Kidney epithelial cell (primary cell): ENCODE results near the gene WDR91. TPM values are rescaled to one million over a fixed set of nuclear protein-coding genes. Genes with fewer than 3 reads are reported as not detected.

Experiments used
- DNase-seq: peaks from one replicate; pipeline ENCODE4 v3.0.0-alpha.2; 2010; ENCODE audit warnings: low read depth
- H3K27me3 ChIP-seq: 2 replicates; pipeline ENCODE4 v1.6.0; 2011; ENCODE audit warnings: low read length; ENCODE audit not compliant: control insufficient read depth, insufficient read depth
- H3K36me3 ChIP-seq: 2 replicates; pipeline ENCODE4 v1.5.1; 2011; ENCODE audit warnings: low read length; ENCODE audit not compliant: control insufficient read depth, insufficient read depth
- H3K4me3 ChIP-seq: 2 replicates; pipeline ENCODE4 v1.5.1; 2011; ENCODE audit warnings: low read depth, mild to moderate bottlenecking, control low read depth, low read length
- CTCF ChIP-seq: IDR thresholded peaks from 2 replicates; pipeline ENCODE4 v1.5.1; 2011; ENCODE audit warnings: mild to moderate bottlenecking, moderate library complexity, low read length, control low read depth, inconsistent platforms; ENCODE audit not compliant: insufficient read depth, poor library complexity, severe bottlenecking
- total RNA-seq: library from RNA; depleted of rRNA; stranded (reverse); fragments of >200 nt; gene quantifications from 2 replicates; pipeline ENCODE4 v1.2.3, GENCODE V29; 2015

The WDR91 gene
- total RNA-seq, 1 donor from 2014 or later: 8.5 TPM

GRCh38 chr7:135199439-135199838 lies 11.9 kb downstream of the WDR91 start:
- H3K36me3 ChIP-seq: peaks cover 3% of the 10 kb centered on the region
- H3K4me3 ChIP-seq: no peak overlapping the region
- no peaks in the 10 kb centered on the region for H3K27me3 ChIP-seq
- DNase-seq: no peak
- TF ChIP-seq CTCF: no peak

- Histone ChIP-seq H3K27me3 (no peaks in the 10 kb centered on the region), H3K36me3 (peaks cover 3% of the 10 kb centered on the region), H3K4me3 (no peak overlapping the region)
- no peak for DNase-seq
- no peak for TF ChIP-seq CTCF
Observed at GRCh38 chr7:135197906-135198655, 13.2 kb downstream of the WDR91 start.

GRCh38 chr7:135197343-135197742 lies 14.0 kb downstream of the WDR91 start:
- Histone ChIP-seq H3K36me3 (peaks cover 4% of the 10 kb centered on the region), H3K27me3 (no peaks in the 10 kb centered on the region), H3K4me3 (no peak overlapping the region)
- no peak for TF ChIP-seq CTCF
- no peak for DNase-seq

GRCh38 chr7:135195968-135196629 lies 15.2 kb downstream of the WDR91 start:
- Histone ChIP-seq H3K36me3 (peaks cover 6% of the 10 kb centered on the region), H3K4me3 (no peak overlapping the region), H3K27me3 (no peaks in the 10 kb centered on the region)
- DNase-seq: no peak
- no peak for TF ChIP-seq CTCF

GRCh38 chr7:135195156-135195555 lies 16.2 kb downstream of the WDR91 start:
- DNase-seq: no peak
- no peak overlapping the region for H3K4me3 ChIP-seq
- H3K36me3 ChIP-seq: peaks cover 6% of the 10 kb centered on the region
- no peaks in the 10 kb centered on the region for H3K27me3 ChIP-seq
- TF ChIP-seq CTCF: no peak
